Heart right ventricle (tissue), 16 donors: ENCODE results near the gene CPSF4L. TPM values are rescaled to one million over a fixed set of nuclear protein-coding genes. Genes with fewer than 3 reads are reported as not detected.
"Not testable (repeated sequence)": the region's sequence is repeated elsewhere in the genome, so short reads cannot be mapped to it uniquely, and the experiment has no call there.

Experiments used
- ATAC-seq, 8 donors: fragments of 200-7000 bp; cut with Tn5 transposase; one replicate each; pipeline ENCODE4 v1.9.1; 2020; ENCODE audit warnings: mild to moderate bottlenecking in 8 of 8, moderate library complexity in 8 of 8, moderate number of reproducible peaks in 1 of 8
- DNase-seq, 2 donors: peaks; one replicate each; pipeline ENCODE4 v3.0.0-alpha.2; 2020
- H3K27ac ChIP-seq, 10 donors: fragments of 200-600 bp; sonication (generic) in 2 of 10; one replicate each; pipeline versions ENCODE4 v1.5.0 to v1.8.0; 2020 to 2022; ENCODE audit warnings: mild to moderate bottlenecking in 3 of 10
- H3K27me3 ChIP-seq, 7 donors: fragments of 200-600 bp; one replicate each; pipeline ENCODE4 v1.8.0; 2021 to 2022; ENCODE audit warnings: mild to moderate bottlenecking in 2 of 7
- H3K36me3 ChIP-seq, 9 donors: fragments of 200-600 bp; sonication (generic) in 1 of 9; one replicate each; pipeline versions ENCODE4 v1.5.0 to v1.8.0; 2020 to 2022; ENCODE audit warnings: mild to moderate bottlenecking in 2 of 9
- H3K4me1 ChIP-seq, 9 donors: fragments of 200-600 bp; sonication (generic) in 1 of 9; one replicate each; pipeline versions ENCODE4 v1.5.0 to v1.8.0; 2020 to 2022; ENCODE audit warnings: mild to moderate bottlenecking in 4 of 9
- H3K4me3 ChIP-seq, 10 donors: fragments of 200-600 bp; sonication (generic) in 2 of 10; one replicate each; pipeline versions ENCODE4 v1.5.0 to v1.8.0; 2020 to 2022; ENCODE audit warnings: mild to moderate bottlenecking in 7 of 10, moderate library complexity in 2 of 10
- H3K9me3 ChIP-seq, 11 donors: fragments of 200-600 bp in 10 of 11; sonication (generic) in 2 of 11; one replicate each; pipeline versions ENCODE4 v1.5.0 to v1.8.0; 2013 to 2022; ENCODE audit warnings: mild to moderate bottlenecking in 2 of 11, control low read depth in 1 of 11, moderate library complexity in 1 of 11
- CTCF ChIP-seq, 9 donors: fragments of 200-600 bp; sonication (generic) in 2 of 9; IDR thresholded peaks; one replicate each; pipeline versions ENCODE4 v1.5.0 to v1.8.0; 2021 to 2022; ENCODE audit warnings: antibody characterized with exemption in 9 of 9, mild to moderate bottlenecking in 5 of 9, moderate library complexity in 1 of 9
- WGBS, 2 donors: extraction: QIAGEN DNeasy Blood & Tissue Kit; methylation state at CpG; one replicate each; pipeline ENCODE4 v1.1.7; 2013; ENCODE audit warnings: inconsistent platforms in 1 of 2; 5-methylcytosine and 5-hydroxymethylcytosine counted together
- intact Hi-C, 10 donors: fragments of 100-400 bp; cut with DNase I; formaldehyde crosslinking; loops; one replicate each; pipeline versions ENCODE4 v1.11.1 to v1.14.2; 2022
- polyA plus RNA-seq, 2 donors: library from polyadenylated mRNA; stranded (reverse); fragments of 200-250 nt; gene quantifications; one replicate each; pipeline ENCODE4 v1.2.3, GENCODE V29; 2013
- total RNA-seq, 10 donors: library from RNA; stranded (reverse); fragmentation: NEBNext Ultra II Directional in 3 of 10; extraction: Animal tissue kit (Norgen Biotek cat#: 25700) in 3 of 10; gene quantifications; one replicate each; pipeline versions ENCODE4 v1.2.1 to v1.2.4, GENCODE V29; 2021 to 2023
- donor health status: Arrhythmogenic right ventricular cardiomyopathy.
- donor health status: ischemic (EF 13 %, LVEDD 7.1; RV severe dilation, severe dysfunction).
- donor health status: healthy with polysubstance abuse.
- donor health status: DM: no; HTN: yes; CAD: no.
- donor health status: DM: no; HTN: no; CAD: no.
- donor health status: ischemic (EF 25% LVEDD 6.9; RV normal size, moderate dysfunction).
- donor health status: ischemic (EF 25% LVEDD 5.7; RV mildly dilated, moderate dysfunction).
- donor health status: healthy.
- donor health status: DM: yes; HTN: yes; CAD: no.
- donor health status: Ischemic cardiomyopathy.
- donor health status: ischemic (EF 35%, LVEDD 5.7; RV mildly dilated, moderate dysfunction).
- donor health status: nonischemic (EF 11% LVEDD 7.7; RV severe dilation, severe dysfunction).
- donor health status: DM: yes; HTN: yes; CAD: no.
- donor health status: PGD.
- donor health status: ischemic (EF 29% LVEDD 5.4; RV normal size, mild dysfunction).
- donor health status: nonischemic (EF 23%, LVEDD 6.1; RV moderate dilation, normal function).

CPSF4L gene
- total and polyA plus RNA-seq, 12 donors = not detected

GRCh38 chr17:73267648-73268537, 6.2 kb upstream of the CPSF4L start:
- Histone ChIP-seq H3K4me3 (no peak overlapping the region), H3K36me3 (no peaks in the 10 kb centered on the region), H3K4me1 (peaks cover 0 to 6% (median 0%) of the 10 kb centered on the region in 9 donors), H3K9me3 (peaks cover 0 to 5% (median 0%) of the 10 kb centered on the region in 11 donors), H3K27me3 (no peaks in the 10 kb centered on the region), H3K27ac (no peak overlapping the region)
- ATAC-seq (no peak), DNase-seq (no peak)
- 84% methylated on average over 11 of the region's 11 CpGs for WGBS, 2 donors
- TF ChIP-seq CTCF (IDR thresholded peaks at IDR 0.05) = no peak
- intact Hi-C loops = no loop called here

DNA sequence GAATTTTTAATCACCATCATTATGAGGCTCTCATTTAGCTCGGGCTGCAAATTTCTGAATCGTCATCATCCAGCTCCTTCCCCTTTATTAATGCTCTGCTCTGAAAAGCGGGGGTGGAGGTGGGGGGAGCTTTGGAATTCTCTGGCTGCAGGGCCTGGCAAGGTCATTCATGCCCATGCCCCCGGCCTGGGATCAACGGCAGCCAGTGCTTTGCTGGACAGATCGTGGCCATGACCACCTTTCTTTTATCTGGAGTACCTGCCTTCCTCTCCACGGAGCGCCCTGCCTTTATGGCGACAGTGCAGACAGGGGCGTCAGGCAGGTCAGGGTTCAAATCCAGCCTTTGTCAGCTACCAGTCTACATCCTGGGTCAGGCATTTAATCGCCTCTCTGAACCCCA, 5.1 kb upstream of the CPSF4L start:
- TF ChIP-seq CTCF (IDR thresholded peaks at IDR 0.05) = no peak
- no peak for ATAC-seq
- Histone ChIP-seq H3K27me3 (no peaks in the 10 kb centered on the region), H3K36me3 (no peaks in the 10 kb centered on the region), H3K27ac (no peak overlapping the region), H3K4me3 (no peak overlapping the region), H3K4me1 (peaks cover 0 to 10% (median 0%) of the 10 kb centered on the region in 9 donors), H3K9me3 (peaks cover 0 to 5% (median 0%) of the 10 kb centered on the region in 11 donors)
- WGBS, 2 donors = 89 to 90% methylated on average over 11 of the region's 11 CpGs
- no peak for DNase-seq
- intact Hi-C loops = no loop called here

DNA sequence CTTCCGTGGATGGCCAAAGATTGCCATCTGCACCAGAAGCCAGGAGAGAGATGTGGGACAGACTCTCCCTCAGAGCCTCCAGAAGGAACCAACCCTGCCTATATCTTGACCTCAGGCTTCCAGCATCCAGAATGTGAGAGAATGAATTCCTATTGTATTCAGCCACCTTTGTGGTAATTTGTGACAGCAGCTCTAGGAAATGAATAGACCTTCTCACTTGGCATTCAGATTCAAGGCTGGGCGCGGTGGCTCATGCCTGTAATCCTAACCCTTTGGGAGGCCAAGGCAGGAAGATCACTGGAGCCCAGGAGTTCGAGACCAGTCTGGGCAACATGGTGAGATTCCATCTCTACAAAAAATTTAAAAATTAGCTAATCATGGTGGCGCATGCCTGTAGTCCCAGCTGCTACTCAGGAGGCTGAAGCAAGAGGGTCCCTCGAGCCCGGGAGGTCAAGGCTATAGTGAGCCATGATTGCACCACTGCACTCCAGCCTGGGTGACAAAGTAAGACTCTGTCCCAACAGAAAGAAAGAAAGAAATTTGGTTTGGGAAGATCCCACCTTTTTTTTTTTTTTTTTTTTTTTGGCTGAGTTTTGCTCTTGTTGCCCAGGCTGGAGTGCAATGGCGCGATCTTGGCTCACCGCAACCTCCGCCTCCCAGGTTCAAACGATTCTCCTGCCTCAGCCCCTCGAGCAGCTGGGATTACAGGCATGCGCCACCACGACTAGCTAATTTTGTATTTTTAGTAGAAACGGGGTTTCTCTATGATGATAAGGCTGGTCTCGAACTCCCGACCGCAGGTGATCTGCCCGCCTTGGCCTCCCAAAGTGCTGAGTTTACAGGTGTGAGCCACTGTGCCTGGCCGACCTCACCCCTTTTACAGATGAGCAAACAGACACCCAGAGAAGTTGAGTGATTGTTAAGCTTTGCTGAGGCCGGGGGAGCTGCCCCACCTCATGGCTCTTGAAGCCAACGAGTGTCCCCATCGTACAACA, 4.3 kb upstream of the CPSF4L start:
- no peak for ATAC-seq
- no peaks in the 10 kb centered on the region for H3K36me3 ChIP-seq
- no peaks in the 10 kb centered on the region for H3K27me3 ChIP-seq
- no peak overlapping the region for H3K27ac ChIP-seq
- TF ChIP-seq CTCF (IDR thresholded peaks at IDR 0.05) = no peak
- WGBS, 2 donors = 93 to 94% methylated on average over 24 of the region's 24 CpGs
- H3K4me1 ChIP-seq = peaks cover 0 to 10% (median 0%) of the 10 kb centered on the region in 9 donors
- H3K4me3 ChIP-seq = no peak overlapping the region
- no peak for DNase-seq
- H3K9me3 ChIP-seq = peaks cover 0 to 5% (median 0%) of the 10 kb centered on the region in 11 donors
- intact Hi-C loops = no loop called here

DNA sequence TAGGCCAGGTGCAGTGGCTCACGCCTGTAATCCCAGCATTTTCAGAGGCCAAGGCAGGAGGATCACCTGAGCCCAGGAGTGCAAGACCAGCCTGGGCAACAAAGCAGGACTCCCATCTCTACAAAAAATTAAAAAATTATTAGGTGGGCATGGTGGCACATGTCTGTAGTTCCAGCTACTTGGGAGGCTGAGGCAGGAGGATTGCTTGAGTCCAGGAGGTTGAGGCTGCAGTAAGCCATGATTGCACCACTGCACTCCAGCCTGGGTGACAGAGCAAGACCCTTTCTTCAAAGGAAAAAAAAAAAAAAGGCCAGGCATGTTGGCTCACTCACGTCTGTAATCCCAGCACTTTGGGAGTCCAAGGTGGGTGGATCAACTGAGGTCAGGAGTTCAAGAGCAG, 2.8 kb upstream of the CPSF4L start:
- H3K27me3 ChIP-seq, DNase-seq, H3K36me3 ChIP-seq, ATAC-seq, intact Hi-C loops, H3K4me3 ChIP-seq, H3K9me3 ChIP-seq, H3K27ac ChIP-seq: not testable (repeated sequence)
- WGBS, 2 donors = 88 to 92% methylated on average over 2 of the region's 2 CpGs
- H3K4me1 ChIP-seq = peaks cover 0 to 10% (median 0%) of the 10 kb centered on the region in 9 donors
